ENCODE data around the gene CADPS2. TPM values are rescaled to one million over a fixed set of nuclear protein-coding genes. Genes with fewer than 3 reads are reported as not detected.

The CADPS2 gene
- total and polyA plus RNA-seq, 2 of the 4 experiments (the other 2 are of a cell fraction), result 0.10 to 0.54 TPM

DNA sequence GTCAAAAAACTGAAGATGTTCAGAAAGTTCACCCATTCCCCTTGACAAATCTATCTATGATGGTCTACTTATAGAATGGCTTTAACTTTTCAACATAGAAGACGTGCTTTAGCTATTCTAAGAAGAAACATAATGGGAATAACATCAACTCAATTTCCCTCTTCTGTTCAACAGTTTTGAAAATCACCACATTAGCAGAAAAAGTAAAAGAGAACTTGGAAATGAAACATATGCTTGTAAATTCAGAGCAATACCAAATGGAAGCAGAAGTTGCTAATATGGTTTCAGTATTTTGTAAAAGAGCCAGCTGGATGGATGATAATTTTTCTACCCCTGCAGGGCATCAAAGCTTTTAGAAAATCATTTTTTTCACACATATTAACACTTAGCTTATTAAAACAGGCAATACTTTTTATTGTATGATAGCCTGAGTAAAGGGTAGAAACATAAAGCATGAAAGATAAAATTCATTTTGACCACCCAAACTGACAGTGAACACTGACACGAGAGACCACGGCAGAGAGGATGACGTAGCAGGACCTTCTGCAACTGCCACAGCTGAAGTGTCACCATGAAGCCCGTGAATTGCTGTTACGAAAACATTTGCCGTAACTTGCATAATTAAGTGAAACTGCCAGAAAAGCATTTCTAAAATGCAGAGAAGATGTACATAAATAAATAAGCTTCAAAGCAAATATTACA, 542.5 kb downstream of the CADPS2 start:
- WGBS, 2 experiments (ENCODE audit: extremely low coverage in 2 of 2, insufficient read length in 1 of 2), result no CpG with 5 or more reads among the region's 7 CpGs
- no peak overlapping the region for H3K27ac ChIP-seq (ENCODE audit: insufficient read depth, low read length)
- POLR2A ChIA-PET (ENCODE audit: unreplicated experiment), result no interaction called here

More for the DNA sequence above, 542.5 kb downstream of the CADPS2 start:
- Histone ChIP-seq H3K23ac (ENCODE audit: low read depth, low read length) (no peak overlapping the region), H3K56ac (ENCODE audit: extremely low read depth, insufficient read depth, low read length) (no peak overlapping the region), H2AK5ac (ENCODE audit: low read depth, low read length) (no peak overlapping the region), H3K14ac (replicated peaks; ENCODE audit: low read depth, low read length) (no peak overlapping the region), H3K4ac (ENCODE audit: low read depth, low read length) (no peak overlapping the region), H3K79me1 (ENCODE audit: low read depth in 1 of 2, low read length in 2 of 2) (no peaks in the 10 kb centered on the region), H3K9me3 (ENCODE audit: control insufficient read depth, insufficient read depth, low read length) (no peaks in the 10 kb centered on the region), H3K18ac (ENCODE audit: low read depth, low read length) (no peak overlapping the region), H3K4me2 (ENCODE audit: low read depth, low read length) (no peak overlapping the region), H2BK20ac (ENCODE audit: low read depth, low read length) (no peak overlapping the region), H4K20me1 (ENCODE audit: insufficient read depth, low read length) (no peaks in the 10 kb centered on the region), H2BK120ac (ENCODE audit: low read depth, low read length) (no peak overlapping the region), H2AFZ (replicated peaks; ENCODE audit: low read length, poor library complexity) (no peak overlapping the region), H4K91ac (ENCODE audit: insufficient read depth, low read depth, low read length) (no peak overlapping the region), H2AK9ac (replicated peaks; ENCODE audit: low read depth, low read length, poor library complexity) (no peak overlapping the region), H3K36me3 (ENCODE audit: control insufficient read depth, insufficient read depth, low read length) (no peaks in the 10 kb centered on the region), H2BK5ac (ENCODE audit: low read depth, low read length, poor library complexity, severe bottlenecking) (no peak overlapping the region), H4K8ac (ENCODE audit: low read depth in 2 of 2, low read length in 2 of 2) (no peak overlapping the region), H3K9ac (ENCODE audit: low read depth, low read length) (no peak overlapping the region), H2BK15ac (ENCODE audit: low read depth, low read length) (no peak overlapping the region), H4K5ac (ENCODE audit: low read depth, low read length) (no peak overlapping the region), H3K4me1 (ENCODE audit: control insufficient read depth, insufficient read depth, low read length) (no peaks in the 10 kb centered on the region), H3K27me3 (ENCODE audit: control insufficient read depth, insufficient read depth, low read length) (no peaks in the 10 kb centered on the region), H3K9me1 (ENCODE audit: insufficient read depth, low read length) (no peaks in the 10 kb centered on the region), H3K4me3 (ENCODE audit: insufficient read depth, low read depth, low read length) (no peak overlapping the region)
- CTCF ChIA-PET, result no interaction called here
- DNase-seq (no peak), ATAC-seq (ENCODE audit: low read depth) (no peak)
- intact Hi-C loops (cut with micrococcal nuclease), result no loop called here
- dilution Hi-C loops (cut with HindIII; ENCODE audit: low sequenced_read_pairs, unreplicated experiment), result no loop called here
- in situ Hi-C loops (cut with MboI; ENCODE audit: low sequenced_read_pairs), result no loop called here
- BruUV-seq (replicated peaks), result no TSS peak
- TF ChIP-seq NFE2L2 (IDR thresholded peaks at IDR 0.05; ENCODE audit: low read depth, low read length) (no peak), SMC3 (IDR thresholded peaks at IDR 0.05; ENCODE audit: low read depth, low read length) (no peak), RAD21 (IDR thresholded peaks at IDR 0.05; ENCODE audit: low read length) (no peak), FOS (IDR thresholded peaks at IDR 0.05; ENCODE audit: low read depth, low read length) (no peak), MXI1 (IDR thresholded peaks at IDR 0.05; ENCODE audit: borderline replicate concordance, low read depth, low read length) (no peak), BHLHE40 (IDR thresholded peaks at IDR 0.05; ENCODE audit: low read depth, low read length) (no peak), RCOR1 (IDR thresholded peaks at IDR 0.05; ENCODE audit: insufficient replicate concordance, low read length) (no peak), MAFK (IDR thresholded peaks at IDR 0.05; ENCODE audit: low read depth, low read length) (no peak)
- TF ChIP-seq, protein P1, sequence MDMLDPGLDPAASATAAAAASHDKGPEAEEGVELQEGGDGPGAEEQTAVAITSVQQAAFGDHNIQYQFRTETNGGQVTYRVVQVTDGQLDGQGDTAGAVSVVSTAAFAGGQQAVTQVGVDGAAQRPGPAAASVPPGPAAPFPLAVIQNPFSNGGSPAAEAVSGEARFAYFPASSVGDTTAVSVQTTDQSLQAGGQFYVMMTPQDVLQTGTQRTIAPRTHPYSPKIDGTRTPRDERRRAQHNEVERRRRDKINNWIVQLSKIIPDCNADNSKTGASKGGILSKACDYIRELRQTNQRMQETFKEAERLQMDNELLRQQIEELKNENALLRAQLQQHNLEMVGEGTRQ (IDR thresholded peaks at IDR 0.05; ENCODE audit: low read depth, low read length), result no peak
- TF ChIP-seq, protein P2, sequence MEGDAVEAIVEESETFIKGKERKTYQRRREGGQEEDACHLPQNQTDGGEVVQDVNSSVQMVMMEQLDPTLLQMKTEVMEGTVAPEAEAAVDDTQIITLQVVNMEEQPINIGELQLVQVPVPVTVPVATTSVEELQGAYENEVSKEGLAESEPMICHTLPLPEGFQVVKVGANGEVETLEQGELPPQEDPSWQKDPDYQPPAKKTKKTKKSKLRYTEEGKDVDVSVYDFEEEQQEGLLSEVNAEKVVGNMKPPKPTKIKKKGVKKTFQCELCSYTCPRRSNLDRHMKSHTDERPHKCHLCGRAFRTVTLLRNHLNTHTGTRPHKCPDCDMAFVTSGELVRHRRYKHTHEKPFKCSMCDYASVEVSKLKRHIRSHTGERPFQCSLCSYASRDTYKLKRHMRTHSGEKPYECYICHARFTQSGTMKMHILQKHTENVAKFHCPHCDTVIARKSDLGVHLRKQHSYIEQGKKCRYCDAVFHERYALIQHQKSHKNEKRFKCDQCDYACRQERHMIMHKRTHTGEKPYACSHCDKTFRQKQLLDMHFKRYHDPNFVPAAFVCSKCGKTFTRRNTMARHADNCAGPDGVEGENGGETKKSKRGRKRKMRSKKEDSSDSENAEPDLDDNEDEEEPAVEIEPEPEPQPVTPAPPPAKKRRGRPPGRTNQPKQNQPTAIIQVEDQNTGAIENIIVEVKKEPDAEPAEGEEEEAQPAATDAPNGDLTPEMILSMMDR (conservative IDR thresholded peaks at IDR 0.05; ENCODE audit: low read depth, low read length), result no peak
